Measurements from ENCODE around the gene FRMD5. TPM values are rescaled to one million over a fixed set of nuclear protein-coding genes. Genes with fewer than 3 reads are reported as not detected.

Gene FRMD5
- total RNA-seq, 1 experiment from 2014 or later: 5.8 TPM

GRCh38 chr15:44094781-44095180 is 100.3 kb downstream of the FRMD5 start:
- no peak for DNase-seq (ENCODE audit: low spot score)

DNA sequence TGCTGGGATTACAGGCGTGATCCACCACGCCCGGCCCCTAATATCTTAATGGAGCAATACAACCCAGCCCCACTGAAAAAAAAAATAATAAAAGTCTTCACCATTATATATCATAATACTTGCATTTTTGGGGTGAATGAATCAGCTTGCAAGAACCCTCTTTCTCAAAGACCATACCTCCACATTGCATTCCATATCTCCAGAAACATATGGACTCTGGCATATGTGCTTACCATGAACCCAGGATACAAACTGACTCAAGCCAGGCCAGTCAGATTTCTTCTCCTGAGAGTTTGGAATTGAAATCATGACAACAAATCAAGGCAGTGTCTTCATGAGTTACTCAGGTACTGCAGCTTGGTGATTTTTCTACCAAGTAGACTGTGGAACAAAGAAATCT is 101.2 kb downstream of the FRMD5 start:
- DNase-seq (ENCODE audit: low spot score): no peak

DNA sequence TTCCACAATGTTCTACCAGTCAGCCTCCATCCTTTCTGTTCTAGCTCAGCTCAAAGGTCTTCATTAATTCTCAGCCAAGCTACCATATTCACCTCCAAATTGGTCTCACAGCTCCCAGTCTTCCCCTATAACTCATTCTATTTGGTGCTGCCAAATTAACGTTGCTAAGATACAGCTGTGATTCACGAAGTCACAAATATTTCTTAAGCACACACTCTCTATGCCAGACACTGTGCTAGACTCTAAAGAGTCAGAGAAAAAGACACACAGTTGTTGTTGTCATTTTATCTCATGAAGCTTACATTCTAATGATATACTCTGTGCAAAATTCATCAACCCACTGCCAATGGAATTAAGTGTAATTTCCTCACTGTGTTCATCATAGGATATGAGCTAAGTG is 102.8 kb downstream of the FRMD5 start:
- no peak for DNase-seq (ENCODE audit: low spot score)

DNA sequence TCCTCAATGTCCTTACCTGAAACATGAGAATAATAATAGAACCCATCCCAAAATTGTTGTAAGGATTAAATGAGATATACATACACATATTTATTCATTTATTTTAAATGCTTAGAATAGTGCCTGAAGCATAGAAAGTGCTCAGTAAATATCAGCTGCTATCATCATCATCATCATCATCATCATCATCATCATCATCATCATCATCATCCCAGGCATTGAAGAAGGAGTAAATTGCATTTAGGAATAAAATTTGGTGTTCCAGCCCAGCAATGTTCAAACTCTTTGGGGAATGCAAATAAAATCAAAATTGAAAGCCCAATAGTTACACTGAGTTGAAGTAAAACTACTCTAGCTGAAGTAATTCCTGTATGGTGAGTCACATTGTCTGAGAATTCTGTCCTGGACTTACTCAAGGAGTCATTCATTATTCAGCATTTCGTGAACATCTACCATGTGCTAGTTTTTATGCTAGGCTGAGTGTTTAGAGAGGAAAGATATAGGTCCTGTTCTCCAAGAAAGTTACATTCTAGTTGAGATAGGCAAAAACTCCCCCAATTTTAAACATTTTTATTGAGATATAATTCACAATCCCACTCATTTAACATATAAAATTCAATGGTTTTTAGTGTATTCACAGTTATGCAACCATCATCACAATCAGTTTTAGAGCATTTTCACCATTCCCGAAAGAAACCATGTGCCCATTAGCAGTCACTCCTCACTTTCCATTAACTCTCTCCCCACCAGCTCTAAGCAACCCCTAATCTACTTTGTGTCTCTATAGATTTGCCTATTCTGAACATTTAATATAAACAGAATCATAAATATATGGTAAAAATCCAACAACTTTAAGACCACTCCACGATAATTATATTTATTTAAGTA is 107.2 kb downstream of the FRMD5 start:
- DNase-seq (ENCODE audit: low spot score): no peak

DNA sequence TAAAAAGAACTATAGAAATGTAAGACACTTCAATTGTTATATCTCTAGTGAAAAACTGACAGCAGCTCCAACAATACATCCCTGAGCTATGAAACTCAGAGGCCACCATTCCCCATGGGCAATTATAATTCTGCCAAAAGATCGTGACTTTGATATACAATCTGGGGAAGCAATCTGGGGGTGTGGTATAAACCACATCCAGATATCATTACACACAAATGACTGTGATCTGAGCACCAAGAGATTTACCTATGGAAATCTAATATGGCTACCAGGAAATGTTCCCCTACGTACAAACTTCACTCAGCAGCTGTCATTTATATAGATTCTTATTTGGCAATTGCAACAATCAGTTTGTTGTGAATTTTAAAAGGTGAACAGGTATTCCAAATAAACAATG is 110.3 kb downstream of the FRMD5 start:
- no peak for DNase-seq (ENCODE audit: low spot score)

DNA sequence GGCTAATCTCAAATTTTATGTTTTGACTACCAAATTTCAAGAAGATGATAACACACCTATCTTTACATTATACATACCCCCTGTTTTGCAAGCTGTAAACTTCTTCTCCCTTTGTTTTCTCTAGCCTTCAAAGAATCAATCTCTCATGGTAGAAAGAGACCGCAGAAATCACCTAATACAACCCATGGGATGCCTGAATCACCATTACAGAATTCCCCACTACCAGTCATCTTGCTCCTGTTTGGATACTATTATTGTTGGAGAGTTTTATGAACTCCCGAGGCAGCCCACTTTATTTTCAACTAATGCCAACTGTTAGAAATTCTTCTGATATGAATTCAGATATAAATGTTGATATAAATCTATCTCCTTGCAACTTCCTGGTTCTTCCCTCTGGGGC is 110.9 kb downstream of the FRMD5 start:
- no peak for DNase-seq (ENCODE audit: low spot score)

- DNase-seq (ENCODE audit: low spot score): no peak
Observed at GRCh38 chr15:44082558-44083157, 112.4 kb downstream of the FRMD5 start.

DNA sequence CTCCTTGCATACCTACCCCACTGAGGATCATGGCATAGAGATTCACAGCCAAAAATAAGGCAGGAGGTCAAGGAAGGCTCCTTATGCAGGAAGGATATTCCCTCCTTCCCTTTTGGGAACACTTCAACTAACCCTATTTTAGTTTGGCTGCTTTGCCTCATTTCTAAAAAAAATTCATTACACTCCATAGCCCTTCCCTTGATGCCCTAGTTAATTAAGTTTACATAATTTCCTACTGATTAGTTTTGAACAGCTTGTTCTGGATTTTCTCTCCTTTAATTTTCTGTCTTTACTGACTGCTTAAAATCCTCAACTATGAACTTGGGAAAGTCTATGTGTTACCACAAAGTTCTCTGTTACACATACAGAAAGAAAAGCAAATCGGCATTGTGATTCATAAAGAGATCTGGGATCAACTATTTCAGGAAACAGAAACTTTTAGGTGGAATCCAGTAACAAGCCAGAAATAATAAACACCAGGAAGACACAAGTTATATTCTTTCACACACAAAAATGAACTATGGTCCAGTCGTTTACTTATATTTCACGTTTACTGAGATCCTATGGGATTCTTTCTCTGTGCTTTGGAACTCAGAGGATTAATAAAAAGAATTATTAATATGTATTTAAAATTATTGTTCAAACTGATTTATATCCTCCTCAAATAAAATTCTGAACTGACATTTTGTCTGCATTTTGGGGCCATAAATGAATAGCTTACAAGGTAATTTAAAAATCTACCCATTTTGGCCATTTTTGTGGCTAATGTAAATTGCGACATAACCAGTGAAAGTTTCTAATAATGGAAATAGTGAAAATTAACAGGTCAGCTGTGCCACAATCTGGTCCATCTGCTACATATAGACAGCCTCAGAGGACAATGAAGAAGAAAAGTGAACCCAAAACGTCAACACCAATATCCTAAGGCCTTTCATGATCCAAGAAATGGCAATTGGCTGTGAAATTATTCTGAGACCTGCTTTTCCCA is 113.8 kb downstream of the FRMD5 start:
- no peak for DNase-seq (ENCODE audit: low spot score)

DNA sequence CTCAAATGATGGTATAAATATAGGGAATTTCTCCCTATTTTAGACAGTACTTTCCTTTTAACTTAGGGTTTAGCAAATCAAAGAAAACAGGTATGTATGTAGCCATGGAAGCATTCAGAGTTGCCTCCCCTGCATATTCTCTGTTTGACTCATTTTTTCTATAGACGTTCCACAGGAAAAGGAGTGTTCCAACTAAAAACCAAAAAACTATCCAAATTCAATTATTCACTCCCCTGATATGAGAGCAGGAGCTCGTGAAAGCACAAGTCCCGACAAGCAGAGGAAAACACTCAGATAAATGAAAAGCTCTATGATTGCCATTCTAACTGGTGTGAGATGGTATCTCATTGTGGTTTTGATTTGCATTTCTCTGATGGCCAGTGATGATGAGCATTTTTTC is 119.5 kb downstream of the FRMD5 start:
- DNase-seq (ENCODE audit: low spot score): no peak

DNA sequence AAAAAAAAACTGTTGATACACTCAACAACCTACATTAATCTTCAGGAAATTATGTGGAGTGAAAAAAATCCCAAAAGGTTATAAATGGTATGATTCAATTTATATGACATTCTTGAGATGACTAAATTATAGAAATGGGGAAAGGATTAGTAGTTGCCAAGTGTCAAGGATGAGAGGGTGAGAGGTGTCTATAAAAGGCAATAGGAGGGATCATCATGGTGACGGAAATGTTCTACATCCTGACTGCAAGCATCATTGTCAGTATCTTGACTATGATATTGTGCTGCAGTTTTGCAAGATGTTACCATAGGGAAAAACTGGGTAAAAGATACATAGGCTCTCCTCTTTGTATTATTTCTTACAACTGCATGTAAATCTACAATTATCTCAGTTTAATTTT is 125.6 kb downstream of the FRMD5 start:
- DNase-seq (ENCODE audit: low spot score): no peak

- DNase-seq (ENCODE audit: low spot score): no peak
Observed at GRCh38 chr15:44068347-44068746, 126.7 kb downstream of the FRMD5 start.

- peak; percentile 93 for DNase-seq (ENCODE audit: low spot score)
Observed at GRCh38 chr15:44066211-44066827, 128.8 kb downstream of the FRMD5 start.

DNA sequence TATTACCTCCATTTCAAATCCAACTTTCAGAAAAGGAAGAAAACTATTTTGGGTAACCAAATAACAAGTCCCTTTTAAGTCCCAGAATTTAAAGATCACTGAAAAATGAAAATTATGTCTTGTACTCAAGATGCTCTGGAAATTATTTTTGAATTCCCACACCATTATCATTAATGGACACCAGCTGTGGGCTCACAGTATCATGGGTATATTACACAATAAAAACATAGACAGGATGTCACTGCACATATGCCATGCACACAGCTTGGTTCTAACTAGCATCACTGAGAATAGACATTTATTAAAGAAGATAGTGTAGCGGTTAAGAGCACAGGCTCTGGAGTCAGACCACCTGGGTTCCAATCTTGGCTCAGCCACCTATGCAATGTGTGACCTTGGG is 130.4 kb downstream of the FRMD5 start:
- DNase-seq (ENCODE audit: low spot score): no peak

- no peak for DNase-seq (ENCODE audit: low spot score)
Observed at GRCh38 chr15:44058126-44058525, 136.9 kb downstream of the FRMD5 start.

DNA sequence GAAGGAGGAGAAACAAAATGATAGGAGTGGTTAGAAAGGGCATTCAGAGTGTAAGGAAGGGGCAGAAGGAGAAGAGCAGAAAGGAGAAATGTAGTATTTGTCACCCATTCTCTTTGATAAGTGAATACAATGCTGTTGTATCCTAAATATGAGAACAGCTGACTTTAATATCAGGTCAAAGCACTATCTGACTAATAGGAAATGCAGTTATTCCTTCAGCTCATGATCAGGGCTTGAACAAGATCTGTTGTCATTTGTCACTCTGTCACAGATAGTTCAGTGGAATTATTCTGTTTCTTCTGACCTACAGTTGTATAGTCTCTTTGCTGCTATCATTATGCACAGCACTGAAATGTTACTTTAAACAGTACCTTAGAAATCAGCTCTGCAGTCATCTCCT is 149.4 kb downstream of the FRMD5 start:
- DNase-seq (ENCODE audit: low spot score): no peak

DNA sequence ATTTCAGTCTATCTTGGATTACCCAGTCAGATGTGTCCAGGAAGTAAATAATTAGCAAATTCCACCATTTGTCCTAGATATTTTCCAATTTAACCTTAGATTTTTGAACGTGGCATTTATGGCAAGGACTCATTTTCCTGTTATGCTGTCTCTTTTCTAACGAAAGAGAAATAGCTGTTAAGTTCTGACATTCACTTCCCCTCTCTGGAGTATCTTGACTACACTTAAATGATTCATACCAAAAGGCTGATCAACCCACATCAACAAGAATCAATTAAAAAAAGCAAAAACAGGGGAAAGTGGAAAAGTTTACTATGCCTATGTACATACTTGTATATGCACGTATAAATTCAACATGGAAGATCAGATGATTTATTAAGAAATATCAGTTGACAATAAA is 149.9 kb downstream of the FRMD5 start:
- DNase-seq (ENCODE audit: low spot score): no peak

DNA sequence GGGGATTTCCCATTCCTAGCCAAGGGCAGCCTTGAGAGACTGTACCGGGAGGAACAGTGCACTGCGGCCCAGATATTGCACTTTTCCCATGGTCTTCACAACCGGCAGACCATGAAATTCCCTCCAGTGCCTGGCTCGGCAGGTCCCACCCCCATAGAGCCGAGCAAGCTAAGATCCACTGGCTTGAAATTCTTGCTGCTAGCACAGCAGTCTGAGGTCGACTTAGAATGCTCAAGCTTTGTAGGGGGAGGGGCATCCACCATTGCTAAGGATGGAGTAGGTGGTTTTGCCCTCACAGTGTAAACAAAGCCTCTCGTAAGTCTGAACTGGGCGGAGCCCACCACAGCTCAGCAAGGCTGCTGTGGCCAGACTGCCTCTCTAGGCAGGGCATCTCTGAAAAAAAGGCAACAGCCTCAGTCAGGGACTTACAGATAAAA is 156.3 kb downstream of the FRMD5 start:
- DNase-seq (ENCODE audit: low spot score): peak; percentile 44

DNA sequence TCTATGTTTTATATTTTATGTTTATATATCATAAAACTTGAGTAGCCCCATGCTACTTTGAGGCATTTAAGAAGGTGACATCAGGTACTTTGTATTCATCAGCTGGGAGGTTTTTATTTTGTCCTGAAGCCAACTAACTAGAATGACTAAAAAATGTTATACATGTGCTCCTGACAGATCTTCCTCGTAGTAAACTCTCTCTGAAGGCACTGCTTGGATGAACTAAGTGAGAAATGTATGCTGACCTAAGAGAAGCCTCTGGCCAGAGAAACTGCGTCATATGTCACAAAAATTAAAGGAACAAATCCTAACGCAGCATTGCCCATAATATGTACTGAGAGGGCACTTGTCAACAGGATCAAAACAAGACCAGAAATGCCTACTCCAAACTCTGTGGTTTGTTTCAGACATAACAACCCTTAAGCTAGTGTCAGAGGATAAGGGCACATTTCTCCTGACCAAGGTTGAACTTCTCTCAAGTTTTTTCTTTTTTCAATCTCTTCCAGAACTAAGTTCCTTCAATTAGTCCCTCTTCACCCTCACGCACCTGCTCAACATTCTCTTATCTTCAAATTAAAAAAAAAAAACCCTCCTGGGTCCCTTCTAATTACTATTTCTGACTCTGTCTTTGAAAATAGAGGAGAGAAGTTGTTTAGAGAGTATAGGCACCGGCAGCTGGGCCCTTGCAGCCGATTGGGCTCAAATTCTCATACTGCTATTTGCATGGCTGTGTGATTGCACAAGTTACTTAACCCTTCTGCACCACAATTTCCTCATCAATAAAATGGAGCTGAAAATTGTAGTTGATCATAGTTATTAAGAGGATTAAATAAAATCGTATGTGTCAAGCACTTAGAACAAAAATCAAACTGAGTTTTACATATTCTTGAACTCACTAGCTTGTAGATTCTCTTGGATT is 159.0 kb downstream of the FRMD5 start:
- no peak for DNase-seq (ENCODE audit: low spot score)

- no peak for DNase-seq (ENCODE audit: low spot score)
Observed at GRCh38 chr15:44034933-44035624, 160.0 kb downstream of the FRMD5 start.

GRCh38 chr15:44034334-44034733 is 160.7 kb downstream of the FRMD5 start:
- no peak for DNase-seq (ENCODE audit: low spot score)
